UCSD-AML1 (cell line): Measurements from ENCODE around the gene SMAD6.
"Not testable (repeated sequence)": the region's sequence is repeated elsewhere in the genome, so short reads cannot be mapped to it uniquely, and the experiment has no call there.

Source experiments
- DNase-seq: peaks from one replicate; lab custom pipeline; 2025; ENCODE audit not compliant: unreplicated experiment; lab: John Stamatoyannopoulos, UW

Gene SMAD6

DNA sequence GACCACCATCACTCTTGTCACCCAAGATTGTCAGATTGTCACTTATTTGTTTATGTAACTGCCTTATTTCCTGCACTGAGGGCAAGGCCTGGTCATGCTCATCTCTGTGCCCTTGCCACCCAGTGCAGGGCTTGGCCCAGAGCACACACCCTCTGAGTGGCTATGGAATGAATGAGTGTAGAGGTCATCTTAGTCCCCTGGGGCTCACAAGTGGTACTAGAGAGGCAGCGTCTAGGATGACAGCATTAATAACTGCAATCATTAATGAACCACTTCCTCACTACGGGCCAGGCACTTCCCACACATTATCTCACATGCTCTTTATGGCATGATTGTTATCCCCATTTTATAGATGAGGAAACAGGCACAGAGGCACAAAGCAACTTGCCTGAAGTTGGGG is 117.0 kb downstream of the SMAD6 start:
- DNase-seq, result no peak

DNA sequence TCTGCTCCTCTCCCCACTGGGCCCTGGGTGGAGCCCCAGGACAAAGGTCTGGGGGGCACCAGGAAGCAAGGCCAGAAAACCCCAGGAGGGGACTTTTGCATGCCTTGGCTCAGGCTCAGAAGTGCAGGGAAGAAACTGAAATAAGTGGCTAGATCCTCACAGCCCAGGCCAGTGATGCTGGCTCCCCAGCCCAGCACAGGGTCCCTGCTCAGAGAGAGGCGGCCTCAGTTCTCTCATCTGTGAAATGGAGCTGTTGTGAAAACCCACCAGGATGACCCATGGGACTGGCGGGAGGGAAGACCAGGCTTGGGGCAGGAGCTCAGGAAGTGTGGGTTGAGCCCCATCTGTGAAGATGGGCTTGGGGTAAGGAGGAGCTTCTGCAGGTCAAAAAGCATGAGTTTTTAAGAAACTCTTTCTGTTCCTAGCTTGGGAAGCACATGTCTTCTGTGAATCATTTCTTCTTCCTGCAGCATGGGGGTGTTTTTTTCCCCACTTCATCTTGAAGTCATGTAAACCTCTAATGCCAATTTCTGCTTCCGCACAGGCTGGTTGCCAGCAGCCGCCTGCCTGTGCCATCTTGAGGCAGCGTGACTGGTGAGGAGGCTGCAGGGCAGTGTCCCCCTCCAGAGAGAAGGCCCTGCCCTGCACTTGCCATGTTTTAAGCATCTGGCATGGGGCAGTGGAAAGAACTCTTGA is 118.6 kb downstream of the SMAD6 start:
- no peak for DNase-seq

DNA sequence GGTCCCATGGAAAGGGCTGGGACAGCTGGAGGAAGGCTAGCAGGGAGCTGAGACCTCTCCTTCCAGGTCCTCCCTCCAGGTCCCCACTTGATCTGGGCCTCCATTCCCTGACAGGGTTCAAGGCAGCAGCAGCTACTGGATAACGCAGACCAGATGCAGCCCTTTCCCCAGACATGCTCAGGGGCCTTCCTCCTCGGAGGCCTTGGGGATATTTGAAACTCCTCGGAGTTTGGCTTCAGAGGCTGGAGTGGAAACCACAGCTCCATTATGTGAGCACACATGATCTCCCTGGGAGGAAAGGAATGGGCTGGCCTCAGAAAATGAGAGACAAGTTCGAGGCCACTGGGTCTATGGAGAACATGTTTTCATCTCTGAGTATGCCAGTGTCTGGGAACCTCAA is 119.3 kb downstream of the SMAD6 start:
- DNase-seq, result no peak

DNA sequence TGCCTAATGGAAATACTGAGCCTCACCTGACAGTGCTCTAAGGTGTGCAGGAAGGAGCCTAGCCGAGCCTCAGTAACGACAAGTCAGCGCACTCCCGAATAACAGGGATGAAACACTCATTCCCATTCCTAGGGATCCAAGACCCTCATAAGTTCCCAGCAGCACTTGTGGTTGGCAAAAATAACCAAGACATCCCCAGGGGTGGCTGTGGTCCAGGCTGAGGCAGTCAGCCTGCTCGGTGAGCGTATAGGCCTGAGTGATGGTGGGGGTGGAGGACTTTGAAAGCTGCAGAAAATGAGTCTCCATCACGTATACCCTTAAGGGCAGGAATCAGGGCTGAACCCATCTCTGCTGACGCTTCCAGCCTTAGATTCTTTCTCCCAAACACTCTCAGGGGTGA is 120.1 kb downstream of the SMAD6 start:
- no peak for DNase-seq

DNA sequence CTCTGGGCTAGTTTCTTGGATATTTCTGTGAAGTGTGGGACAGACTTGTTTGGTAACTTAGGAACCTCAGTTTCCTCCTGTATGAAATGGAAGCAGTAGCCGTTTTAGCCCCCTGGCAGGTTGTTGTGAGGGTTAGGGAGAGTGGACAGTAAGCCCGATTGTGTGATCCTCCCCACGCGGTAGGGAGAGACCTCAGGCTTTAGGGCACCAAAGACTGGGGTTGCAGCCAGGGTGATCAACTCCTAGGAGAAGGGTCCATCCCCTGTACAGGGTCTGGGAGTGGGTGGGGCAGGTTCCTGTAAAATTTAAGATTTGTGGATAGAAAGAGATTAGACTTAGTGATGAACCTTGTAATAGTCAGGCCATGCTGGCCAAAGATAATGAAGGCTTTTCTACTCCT is 120.5 kb downstream of the SMAD6 start:
- no peak for DNase-seq

DNA sequence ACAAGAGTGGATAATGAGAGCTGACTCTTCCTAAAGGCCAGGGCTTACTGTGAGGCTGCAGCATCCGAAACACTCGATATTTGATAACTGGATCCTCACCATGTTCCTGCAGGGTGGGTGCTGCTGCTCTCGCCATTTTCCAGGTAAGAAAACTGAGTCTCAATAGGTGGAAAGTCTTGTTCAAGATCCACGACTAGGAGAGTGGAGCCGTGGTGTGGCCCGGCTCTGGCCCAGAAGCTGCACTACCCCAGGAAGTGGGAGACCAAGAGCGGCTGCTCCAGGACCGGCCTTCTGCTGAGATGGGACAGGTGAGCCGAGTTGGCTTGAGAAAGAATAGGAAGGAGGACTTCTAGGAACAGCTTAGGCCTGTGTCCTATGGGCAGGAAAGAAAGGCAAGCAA is 121.6 kb downstream of the SMAD6 start:
- DNase-seq, result no peak

DNA sequence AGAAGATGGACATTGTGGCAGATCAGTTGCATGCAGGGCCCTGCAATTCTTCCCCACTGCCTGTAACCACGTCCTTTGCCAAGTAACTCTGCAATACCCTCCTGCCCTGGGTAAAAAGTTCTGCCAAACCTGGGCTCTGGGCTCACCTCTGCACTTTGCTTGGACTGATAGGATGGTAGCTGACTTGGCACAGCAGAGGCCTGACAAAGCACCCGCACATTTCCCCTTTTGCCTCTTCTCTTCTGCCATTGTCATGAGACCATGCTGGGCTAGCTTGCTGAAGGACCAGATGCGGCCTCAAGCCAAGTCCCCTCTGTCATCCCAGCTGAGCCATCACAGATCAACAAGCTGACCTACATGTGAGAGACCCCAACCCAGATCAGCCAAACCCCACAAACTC is 122.4 kb downstream of the SMAD6 start:
- no peak for DNase-seq

DNA sequence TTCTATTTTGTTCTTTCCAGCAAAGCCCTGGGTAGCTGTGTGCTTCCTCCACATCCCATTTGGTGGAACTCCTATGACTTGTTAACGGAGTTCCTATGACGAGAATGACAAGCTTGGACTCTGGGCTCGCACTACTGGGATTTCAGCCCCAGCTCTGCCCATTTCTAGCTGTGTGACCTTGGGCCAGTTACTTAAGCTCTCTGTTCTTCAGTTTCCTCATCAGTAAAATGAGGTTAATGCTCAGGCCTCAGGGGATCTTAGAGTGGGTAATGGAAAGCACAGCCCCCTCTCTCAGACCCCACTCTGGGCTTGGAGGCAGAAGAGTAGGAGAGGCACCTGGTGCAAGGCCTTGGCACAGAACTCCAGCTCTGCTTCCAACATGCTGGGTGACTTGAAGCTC is 123.1 kb downstream of the SMAD6 start:
- DNase-seq, result no peak

DNA sequence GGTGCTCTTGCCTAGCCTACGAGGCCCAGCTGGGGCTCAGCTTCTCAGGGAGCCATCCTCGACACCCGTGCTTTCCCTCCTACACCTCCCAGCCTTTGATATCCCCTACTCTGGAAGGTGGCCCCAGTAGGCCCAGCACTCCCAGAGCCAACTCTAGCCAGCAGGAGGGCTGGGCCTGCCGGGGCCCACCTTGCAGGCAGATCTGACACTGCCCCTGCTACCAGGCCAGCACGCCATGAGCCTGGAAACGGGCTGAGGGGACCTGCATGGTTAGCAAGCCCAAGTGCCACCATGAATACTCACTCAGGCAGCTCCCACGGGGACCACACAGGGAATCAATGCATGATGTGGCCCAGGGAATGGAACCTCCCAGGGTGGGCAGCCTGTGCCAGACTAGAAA is 123.7 kb downstream of the SMAD6 start:
- no peak for DNase-seq

DNA sequence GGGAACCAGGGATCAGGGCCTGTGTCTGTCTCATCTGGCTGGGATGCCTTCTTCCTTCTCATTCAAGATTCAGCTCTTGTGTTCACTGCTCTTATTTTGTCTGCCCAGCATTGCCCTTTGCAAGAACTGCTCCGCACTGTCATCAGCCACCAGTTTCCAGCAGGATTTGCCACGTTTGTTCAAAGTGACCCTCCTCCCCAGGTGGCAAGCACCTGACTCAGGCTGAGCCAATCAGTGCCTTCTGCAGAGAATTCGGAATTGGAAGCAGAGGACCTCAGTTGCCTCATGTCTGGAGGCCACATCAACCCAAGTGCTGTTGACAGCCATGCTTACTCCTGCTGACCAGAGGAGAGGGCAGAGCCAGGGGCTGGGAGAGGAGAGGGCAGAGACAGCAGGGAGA is 124.5 kb downstream of the SMAD6 start:
- no peak for DNase-seq

DNA sequence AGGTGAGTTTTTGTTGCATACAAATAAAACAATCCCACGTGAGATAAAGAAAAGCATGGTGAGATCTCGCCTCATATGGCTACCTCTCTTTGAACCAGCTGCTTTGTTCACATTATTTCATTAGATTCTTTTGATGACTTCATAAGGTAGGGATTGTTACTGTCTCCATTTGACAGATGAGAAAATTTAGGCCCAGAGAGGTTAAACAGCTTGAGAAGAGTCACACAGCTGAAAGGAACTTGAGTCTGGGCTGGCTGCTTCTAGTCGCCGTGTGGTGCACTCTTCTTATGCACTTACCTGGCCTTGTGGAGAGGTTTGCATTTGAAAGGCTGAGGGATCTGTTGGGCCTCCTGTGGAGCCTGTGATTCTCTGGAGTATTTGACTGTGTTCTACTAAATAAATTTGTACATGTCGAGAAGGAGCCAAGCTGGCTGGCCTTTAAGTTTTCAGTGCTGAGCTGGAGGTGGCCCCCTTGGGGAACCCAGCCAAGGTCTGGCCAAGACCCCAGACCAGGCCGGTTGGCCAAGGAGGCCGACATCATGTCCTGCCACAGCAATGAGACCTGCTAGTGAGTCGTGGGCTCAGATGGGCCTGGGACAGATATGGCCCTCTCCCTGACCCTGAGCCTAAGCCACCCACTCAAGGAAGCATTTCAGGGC is 125.1 kb downstream of the SMAD6 start:
- no peak for DNase-seq

DNA sequence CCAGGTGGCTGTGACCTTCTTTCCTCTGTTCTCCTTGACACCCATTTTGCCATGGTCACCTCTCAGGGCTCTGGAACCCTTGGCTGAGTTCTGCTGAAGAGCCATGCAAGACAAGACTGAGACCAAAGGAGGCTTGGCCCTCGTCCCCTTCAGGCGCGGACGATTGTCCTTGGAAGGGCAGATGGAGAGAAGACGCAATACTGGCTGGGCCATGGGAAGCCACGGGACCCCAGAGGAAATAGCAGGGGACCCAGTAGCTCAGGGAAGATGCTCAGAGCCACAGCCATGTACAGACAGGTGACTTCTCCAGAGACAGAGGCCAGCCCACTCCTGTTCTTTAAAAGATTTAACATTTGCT is 125.6 kb downstream of the SMAD6 start:
- no peak for DNase-seq

DNA sequence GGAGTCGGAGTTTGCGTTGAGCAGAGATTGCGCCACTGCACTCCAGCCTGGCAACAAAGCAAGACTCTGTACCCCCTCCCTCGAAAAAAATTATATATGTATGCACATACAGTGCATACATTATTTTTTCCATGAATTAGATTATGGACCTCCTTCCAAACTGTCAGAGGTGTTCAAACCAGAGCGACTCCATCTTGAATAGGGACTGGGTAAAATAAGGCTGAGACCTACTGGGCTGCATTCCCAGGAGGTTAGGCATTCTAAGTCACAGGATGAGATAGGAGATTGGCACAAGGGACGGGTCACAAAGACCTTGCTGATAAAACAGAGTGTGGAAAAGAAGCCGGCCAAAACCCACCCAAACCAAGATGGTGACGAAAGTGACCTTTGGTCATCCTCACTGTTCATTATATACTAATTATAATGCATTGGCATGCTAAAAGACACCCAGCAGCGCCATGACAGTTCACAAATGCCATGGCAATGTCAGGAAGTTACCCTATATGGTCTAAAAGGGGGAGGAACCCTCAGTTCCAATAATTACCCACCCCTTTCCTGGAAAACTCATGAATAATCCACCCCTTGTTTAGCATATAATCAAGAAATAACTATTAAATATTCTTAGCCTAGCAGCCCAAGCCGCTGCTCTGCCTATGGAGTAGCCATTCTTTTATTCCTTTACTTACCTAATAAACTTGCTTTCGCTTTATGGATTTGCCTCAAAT is 126.9 kb downstream of the SMAD6 start:
- DNase-seq, result not testable (repeated sequence)

DNA sequence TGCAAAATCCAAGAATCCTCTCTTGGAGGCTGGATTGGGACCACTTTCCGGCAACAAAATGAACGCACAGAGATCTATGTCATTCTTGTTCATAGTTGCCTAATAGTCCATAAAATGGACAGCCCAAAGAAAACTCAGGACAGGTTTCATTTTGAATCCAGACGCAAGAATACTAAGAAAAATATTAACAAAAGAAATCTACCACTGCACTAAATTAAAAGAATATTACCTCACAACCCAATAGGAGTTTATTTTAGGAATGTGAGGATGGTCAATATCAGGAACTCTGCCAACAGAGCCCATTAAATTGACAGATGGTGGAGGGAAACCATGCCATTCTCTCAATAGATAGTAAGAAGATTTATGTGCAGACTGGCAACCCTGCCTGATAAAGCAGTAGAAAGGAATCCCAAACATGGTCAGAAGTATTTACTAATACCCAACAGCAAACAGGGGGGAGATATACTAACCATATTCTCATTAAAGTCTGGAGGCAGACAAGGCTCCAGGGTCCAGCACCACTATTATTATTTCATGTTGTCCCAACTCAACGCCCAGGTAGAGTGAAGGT is 127.6 kb downstream of the SMAD6 start:
- no peak for DNase-seq

DNA sequence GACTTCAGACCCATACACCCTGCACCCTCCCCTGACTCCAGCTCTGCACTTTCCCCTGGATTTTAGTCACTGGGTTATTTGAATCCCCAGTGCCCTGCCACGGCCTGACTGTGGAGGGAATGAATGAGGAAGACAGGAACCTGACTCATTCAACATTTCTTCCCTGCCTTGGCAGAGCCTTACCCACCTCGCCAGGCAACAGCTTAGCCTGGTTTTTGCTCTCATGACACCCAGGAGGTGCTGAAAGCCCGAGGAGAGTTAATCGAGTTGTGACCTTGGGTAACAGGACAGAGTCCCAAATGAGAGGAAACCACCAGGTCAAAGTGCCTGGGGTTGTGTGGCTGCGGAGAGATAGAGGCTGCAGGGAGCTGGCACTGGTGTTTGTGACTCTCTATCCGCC is 128.3 kb downstream of the SMAD6 start:
- DNase-seq, result no peak

DNA sequence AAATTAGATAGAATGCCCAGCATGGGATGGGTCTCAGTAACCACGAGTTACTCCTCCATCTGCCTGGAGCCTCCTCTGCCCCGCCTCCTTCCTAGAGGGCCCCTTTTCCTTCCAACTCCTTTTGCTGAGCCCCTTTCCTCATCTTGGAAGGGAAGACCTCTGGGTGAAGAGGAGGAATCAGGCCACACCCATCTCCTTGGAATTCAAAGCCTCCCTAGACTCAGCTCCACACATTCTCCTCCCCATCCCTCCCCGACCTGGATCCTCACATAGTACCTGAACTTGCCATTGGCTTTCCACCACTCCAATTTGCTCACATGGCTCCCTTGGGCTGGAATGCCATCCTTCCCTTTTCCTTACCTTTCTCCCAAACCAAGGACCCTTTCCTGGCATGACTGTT is 128.8 kb downstream of the SMAD6 start:
- no peak for DNase-seq

DNA sequence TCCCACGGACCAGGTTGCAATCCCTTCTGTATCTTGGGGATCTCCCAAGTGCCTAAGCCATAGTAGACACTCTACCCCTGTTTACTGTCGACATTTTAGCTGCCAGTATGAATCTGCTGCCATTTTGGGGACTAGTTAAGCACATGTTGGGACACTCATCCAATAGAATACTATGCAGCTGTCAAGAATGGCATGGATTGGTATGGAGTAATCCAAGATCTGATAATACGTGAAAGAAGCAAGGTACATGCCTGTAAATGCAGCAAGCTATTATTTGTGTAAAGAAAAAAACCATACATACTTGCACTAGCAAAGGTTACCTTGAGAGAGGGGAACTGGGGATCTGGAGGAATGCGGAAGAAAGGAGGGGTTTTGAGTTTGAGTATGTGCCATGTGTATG is 129.3 kb downstream of the SMAD6 start:
- DNase-seq, result no peak

DNA sequence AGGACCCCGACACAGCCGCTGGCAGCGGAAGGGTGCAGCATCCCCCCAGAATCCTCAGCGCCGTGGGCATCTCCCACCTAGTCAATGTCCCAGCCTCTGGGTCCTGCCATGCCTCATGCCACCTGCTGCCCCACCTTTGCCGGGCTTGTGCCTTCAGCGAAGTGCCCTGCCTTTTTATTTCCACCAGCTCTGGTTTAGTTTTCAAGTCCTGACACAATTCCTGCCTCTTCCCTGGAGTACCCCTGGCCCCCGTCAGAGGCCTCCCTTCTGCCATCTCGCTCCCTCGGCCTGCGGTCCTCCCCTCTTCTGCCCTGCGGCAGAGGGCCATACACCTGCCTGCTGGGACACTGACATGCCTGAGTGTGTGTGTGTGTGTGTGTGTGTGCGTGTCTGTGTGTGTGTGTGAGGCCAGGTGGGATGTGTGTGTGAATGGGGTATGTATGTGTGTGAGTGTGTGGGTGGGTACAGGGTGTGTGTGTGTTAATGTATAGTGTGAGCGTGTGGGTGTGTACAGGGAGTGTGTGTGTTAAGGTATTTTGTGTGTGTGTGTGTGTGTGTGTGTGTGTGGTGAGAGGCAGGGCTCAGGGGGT is 129.9 kb downstream of the SMAD6 start:
- DNase-seq, result no peak
